ENCODE measurements around the gene PARM1. TPM values are rescaled to one million over a fixed set of nuclear protein-coding genes. Genes with fewer than 3 reads are reported as not detected.

The PARM1 gene
- total and polyA plus RNA-seq, 2 of the 4 experiments (the other 2 are of a cell fraction), result 0.07 to 0.18 TPM

- H2BK120ac ChIP-seq (ENCODE audit: low read depth, low read length), result no peak overlapping the region
- ATAC-seq (ENCODE audit: low read depth) (no peak), DNase-seq (no peak)
- H4K91ac ChIP-seq (ENCODE audit: insufficient read depth, low read depth, low read length), result no peak overlapping the region
- no peak overlapping the region for H3K4me3 ChIP-seq (ENCODE audit: insufficient read depth, low read depth, low read length)
- no peak overlapping the region for H3K9ac ChIP-seq (ENCODE audit: low read depth, low read length)
- H3K4me1 ChIP-seq (ENCODE audit: control insufficient read depth, insufficient read depth, low read length), result no peaks in the 10 kb centered on the region
- H2BK15ac ChIP-seq (ENCODE audit: low read depth, low read length), result no peak overlapping the region
- H3K14ac ChIP-seq (replicated peaks; ENCODE audit: low read depth, low read length), result no peak overlapping the region
- no peak overlapping the region for H4K8ac ChIP-seq (ENCODE audit: low read depth in 2 of 2, low read length in 2 of 2)
- no peak overlapping the region for H2AFZ ChIP-seq (replicated peaks; ENCODE audit: low read length, poor library complexity)
- H3K4ac ChIP-seq (ENCODE audit: low read depth, low read length), result no peak overlapping the region
- BruUV-seq (replicated peaks), result no TSS peak
- no peaks in the 10 kb centered on the region for H3K9me1 ChIP-seq (ENCODE audit: insufficient read depth, low read length)
- no peaks in the 10 kb centered on the region for H3K9me3 ChIP-seq (ENCODE audit: control insufficient read depth, insufficient read depth, low read length)
- H3K27ac ChIP-seq (ENCODE audit: insufficient read depth, low read length), result no peak overlapping the region
- no peak overlapping the region for H3K18ac ChIP-seq (ENCODE audit: low read depth, low read length)
- dilution Hi-C loops (cut with HindIII; ENCODE audit: low sequenced_read_pairs, unreplicated experiment) (no loop called here), intact Hi-C loops (cut with micrococcal nuclease) (no loop called here), in situ Hi-C loops (cut with MboI; ENCODE audit: low sequenced_read_pairs) (no loop called here)
- H3K4me2 ChIP-seq (ENCODE audit: low read depth, low read length), result no peak overlapping the region
- H2AK5ac ChIP-seq (ENCODE audit: low read depth, low read length), result no peak overlapping the region
- no peak overlapping the region for H2BK20ac ChIP-seq (ENCODE audit: low read depth, low read length)
- no peak overlapping the region for H2BK5ac ChIP-seq (ENCODE audit: low read depth, low read length, poor library complexity, severe bottlenecking)
- no peak overlapping the region for H2AK9ac ChIP-seq (replicated peaks; ENCODE audit: low read depth, low read length, poor library complexity)
- no peaks in the 10 kb centered on the region for H3K27me3 ChIP-seq (ENCODE audit: control insufficient read depth, insufficient read depth, low read length)
- H3K36me3 ChIP-seq (ENCODE audit: control insufficient read depth, insufficient read depth, low read length), result no peaks in the 10 kb centered on the region
- H3K79me1 ChIP-seq (ENCODE audit: low read depth in 1 of 2, low read length in 2 of 2), result no peaks in the 10 kb centered on the region
- no peak overlapping the region for H4K5ac ChIP-seq (ENCODE audit: low read depth, low read length)
- CTCF ChIA-PET, result no interaction called here
- no peak overlapping the region for H3K23ac ChIP-seq (ENCODE audit: low read depth, low read length)
- TF ChIP-seq USF2 (IDR thresholded peaks at IDR 0.05; ENCODE audit: low read depth, low read length), result no peak
- no peak for TF ChIP-seq FOS (IDR thresholded peaks at IDR 0.05; ENCODE audit: low read depth, low read length)
- TF ChIP-seq MXI1 (IDR thresholded peaks at IDR 0.05; ENCODE audit: borderline replicate concordance, low read depth, low read length), result no peak
- no peak for TF ChIP-seq CTCF (conservative IDR thresholded peaks at IDR 0.05; ENCODE audit: low read depth, low read length)
- no peak for TF ChIP-seq POLR2A (IDR thresholded peaks at IDR 0.05; ENCODE audit: low read depth, low read length)
- no peak for TF ChIP-seq RFX5 (IDR thresholded peaks at IDR 0.05; ENCODE audit: low read depth, low read length)
- no peak for TF ChIP-seq CEBPB (IDR thresholded peaks at IDR 0.05; ENCODE audit: low read depth, low read length)
- POLR2A ChIA-PET (ENCODE audit: unreplicated experiment), result no interaction called here
- no peak overlapping the region for H3K56ac ChIP-seq (ENCODE audit: extremely low read depth, insufficient read depth, low read length)
- no peaks in the 10 kb centered on the region for H4K20me1 ChIP-seq (ENCODE audit: insufficient read depth, low read length)
These were observed 50.3 kb downstream of the PARM1 start for GRCh38 chr4:74983253-74983635.
